GM19438 (cell line): ENCODE results near the gene TMEM38A.

Experiments
- ATAC-seq: cut with Tn5 transposase; IDR thresholded peaks from one replicate; pipeline ENCODE4 v1.9.1; 2021; ENCODE audit warnings: low read depth; ENCODE audit not compliant: unreplicated experiment

TMEM38A gene

DNA sequence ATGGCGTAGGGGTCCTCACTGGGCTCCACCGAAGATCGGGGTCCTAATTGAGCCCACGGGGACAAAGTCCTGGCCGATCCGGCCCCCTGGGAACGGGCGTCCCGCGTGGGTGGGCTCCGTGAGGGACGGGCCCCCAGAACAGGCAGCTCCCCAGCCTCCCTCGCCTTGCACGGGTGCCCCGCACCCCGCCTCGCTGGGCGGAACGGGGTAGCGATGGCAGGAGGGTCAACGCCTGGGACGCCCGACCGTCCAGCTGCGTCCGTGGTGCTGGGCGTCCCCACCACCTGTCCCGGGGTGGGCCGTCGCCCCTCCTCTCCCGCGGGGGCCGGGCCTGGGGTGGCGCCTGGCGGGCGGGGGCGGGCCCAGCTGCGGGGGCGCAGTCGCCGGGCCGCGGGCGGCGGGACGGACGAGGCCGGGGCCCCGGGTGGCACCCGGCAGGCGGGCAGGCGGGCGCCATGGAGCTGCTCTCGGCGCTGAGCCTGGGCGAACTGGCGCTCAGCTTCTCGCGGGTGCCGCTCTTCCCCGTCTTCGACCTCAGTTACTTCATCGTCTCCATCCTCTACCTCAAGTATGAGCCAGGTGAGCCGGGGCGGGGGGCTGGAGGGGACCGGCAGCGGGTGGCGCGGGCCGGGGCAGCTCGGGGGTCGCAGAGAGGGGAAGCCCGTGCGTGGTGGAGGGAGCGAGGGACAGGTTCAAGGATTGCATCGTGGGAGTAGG is at the start of gene TMEM38A:
TSS of gene TMEM38A (plus strand) at position 377 of the 717 bp plus-strand sequence. CDS start at position 456, 79 bp downstream.
- no peak for ATAC-seq

GRCh38 chr19:16612636-16613035 is 48.3 kb upstream of the TMEM38A start:
- no peak for ATAC-seq

- ATAC-seq: no peak
Measured at GRCh38 chr19:16613841-16614240, 47.1 kb upstream of the TMEM38A start.

DNA sequence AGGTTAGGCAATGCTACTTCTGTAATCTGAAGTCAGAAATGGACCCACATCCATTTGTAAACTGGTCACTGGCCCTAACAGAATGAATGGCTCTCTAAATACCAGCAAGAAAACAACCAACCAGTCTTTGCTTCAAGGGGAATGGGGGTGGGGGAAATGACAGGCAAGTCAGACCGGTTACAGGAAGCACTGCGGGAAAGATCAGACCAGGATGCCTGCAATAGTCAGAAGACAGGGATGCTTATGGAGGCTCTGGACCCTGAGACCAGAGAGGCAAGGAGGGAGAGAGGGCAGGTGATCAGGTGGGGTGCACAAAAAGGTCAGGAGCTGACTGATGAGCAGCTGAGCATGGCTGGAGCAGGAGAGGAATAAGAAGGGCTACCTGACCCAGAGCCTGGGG is 46.0 kb upstream of the TMEM38A start:
- no peak for ATAC-seq

- no peak for ATAC-seq
Measured at GRCh38 chr19:16615808-16616207, 45.1 kb upstream of the TMEM38A start.

DNA sequence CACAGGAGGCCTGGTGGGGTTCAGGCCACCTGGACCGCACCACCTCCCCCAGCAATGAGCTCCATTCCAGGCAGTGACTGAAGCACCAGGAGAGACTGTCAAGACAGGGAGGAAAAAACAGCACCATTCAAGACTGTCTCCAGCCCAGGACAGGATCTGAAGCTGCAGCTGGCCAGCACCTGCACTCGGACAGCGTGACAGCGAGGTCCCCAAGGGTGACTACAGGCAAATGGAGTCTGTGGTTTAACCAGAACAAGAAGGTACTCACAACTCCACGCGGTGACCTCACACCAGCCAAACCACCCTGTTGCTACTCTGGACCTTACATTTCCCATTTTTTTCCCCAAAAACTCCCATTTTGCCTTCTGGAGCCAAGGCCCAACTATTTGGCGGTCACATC is 42.7 kb upstream of the TMEM38A start:
- ATAC-seq: no peak

- no peak for ATAC-seq
Measured at GRCh38 chr19:16619457-16619856, 41.5 kb upstream of the TMEM38A start.

DNA sequence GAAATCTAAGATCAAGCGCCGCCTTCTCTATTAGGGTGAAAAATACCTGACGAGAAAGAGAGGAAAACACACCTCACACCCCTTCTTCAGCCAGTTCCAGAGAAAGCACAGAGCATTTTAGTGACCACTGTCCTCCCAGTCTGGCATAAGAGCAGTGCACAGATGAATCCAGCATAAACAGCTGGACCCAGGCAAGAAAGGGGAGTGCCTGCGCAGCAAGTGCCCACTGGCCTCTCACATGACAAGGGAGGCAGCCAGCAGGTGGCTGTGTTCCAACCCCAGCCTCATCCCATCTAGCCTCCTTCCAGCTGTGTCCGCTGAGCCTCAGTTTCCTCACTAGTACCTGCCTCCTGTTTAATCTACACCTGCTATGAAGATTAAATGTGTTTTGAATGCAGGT is 40.9 kb upstream of the TMEM38A start:
- ATAC-seq: no peak

DNA sequence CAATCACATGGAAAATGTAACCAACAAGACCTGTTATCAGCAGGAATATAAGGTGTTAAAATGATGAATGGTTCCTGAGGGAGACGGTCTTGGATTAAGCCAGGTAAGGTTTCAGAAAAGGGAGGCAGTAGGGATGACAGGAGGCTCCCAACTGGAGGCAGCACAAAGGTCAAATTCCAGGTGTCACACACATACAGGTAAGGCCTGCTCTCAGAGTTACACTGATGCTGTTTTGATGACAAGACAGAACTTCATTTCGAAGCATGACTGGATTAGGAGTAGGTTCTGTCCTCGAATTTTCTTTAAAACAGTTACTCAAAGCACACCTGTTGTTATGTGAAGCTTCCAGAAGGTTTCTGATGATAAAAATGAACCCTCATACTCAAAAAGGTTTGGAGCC is 40.4 kb upstream of the TMEM38A start:
- ATAC-seq: no peak

DNA sequence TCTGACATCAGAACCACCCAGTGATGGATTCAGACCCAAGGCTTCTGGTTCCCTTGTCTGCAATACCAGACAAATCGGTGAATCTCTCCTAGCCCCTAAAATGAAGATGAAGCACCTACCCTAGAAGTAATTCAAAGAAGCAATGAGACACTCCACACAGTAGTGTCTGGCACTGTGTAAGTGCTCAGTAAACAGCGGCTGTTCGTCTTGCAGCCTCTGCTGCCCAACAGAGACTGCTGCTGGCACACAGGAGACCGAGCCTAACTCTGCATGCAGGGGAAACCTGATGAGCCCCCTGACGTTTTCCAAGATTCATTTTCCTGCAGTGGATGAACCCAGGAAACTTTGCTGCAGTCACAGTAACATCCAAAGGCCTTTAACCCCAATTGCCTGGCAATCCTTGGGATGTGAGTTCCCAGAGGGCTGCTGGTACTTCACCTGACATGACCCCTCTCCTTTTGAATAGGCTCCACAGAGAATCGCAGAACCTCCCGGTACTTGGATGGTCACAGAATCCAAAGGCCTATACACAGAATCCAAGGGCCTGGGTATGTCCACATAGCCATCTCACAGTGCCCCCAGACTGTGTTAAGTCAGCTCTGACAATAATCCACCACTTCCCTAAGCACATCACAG is 39.7 kb upstream of the TMEM38A start:
- ATAC-seq: no peak

DNA sequence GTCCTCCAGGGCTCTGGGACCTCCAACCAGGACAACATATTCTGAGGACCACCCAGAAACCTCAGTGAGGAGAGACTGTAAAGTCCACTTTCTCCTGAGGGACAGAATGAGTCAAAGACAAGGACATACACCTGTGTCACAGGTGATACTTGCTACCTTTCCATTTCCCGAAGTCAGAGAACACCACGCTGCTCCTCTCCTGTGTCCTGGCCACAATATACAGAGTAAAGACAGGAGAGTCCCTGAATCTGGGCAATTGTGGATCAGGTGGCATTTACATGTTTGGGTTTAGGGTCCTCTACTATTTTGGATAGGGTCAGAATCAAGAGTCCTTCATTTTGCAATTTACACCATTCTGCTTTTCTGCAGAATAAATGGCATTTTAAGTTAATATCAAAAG is 37.9 kb upstream of the TMEM38A start:
- ATAC-seq: no peak

DNA sequence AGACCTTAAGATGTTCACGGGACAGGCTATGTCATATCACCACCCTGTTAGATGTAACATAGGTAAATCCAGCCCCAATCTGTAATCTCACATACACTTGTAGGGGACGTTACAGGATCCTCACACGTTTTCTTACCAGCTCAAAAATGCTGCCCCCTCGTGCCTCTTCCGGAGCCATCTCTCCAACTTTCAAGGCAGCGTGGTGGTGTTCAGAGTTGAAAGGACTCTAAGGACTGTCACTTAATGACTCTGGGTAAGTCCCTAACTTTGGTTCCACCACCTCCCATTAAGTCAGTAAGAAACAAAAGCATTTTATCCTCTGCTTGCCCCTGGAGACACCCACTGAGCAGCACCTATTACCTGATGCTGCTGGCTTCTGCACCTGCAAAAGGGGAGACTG is 37.4 kb upstream of the TMEM38A start:
- ATAC-seq: no peak

DNA sequence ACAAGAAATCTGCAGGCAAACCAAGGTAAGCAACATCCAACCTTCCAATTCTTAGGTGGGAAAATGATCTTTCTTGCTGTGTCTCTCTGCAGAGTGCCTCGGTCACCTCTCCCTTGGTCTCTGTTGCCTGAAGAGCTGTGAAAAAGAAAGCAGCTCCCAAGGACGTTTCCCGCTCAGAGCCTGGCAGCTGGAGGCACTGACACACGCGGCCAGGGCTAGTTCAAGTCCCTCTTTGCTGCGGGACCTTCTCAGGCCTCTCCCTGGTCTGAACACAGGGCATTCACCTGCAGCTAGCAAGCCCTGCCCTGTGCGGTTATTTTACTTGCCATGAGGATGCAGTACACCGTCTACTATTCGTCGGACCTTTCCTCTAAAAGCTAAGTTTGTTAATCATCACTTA is 36.7 kb upstream of the TMEM38A start:
- no peak for ATAC-seq

GRCh38 chr19:16625163-16625958 is 35.6 kb upstream of the TMEM38A start:
- ATAC-seq: no peak

- ATAC-seq: no peak
Measured at GRCh38 chr19:16626796-16627192, 34.1 kb upstream of the TMEM38A start.

GRCh38 chr19:16627193-16627927 is 33.6 kb upstream of the TMEM38A start:
- ATAC-seq: no peak

GRCh38 chr19:16627928-16628182 is 33.1 kb upstream of the TMEM38A start:
- no peak for ATAC-seq

DNA sequence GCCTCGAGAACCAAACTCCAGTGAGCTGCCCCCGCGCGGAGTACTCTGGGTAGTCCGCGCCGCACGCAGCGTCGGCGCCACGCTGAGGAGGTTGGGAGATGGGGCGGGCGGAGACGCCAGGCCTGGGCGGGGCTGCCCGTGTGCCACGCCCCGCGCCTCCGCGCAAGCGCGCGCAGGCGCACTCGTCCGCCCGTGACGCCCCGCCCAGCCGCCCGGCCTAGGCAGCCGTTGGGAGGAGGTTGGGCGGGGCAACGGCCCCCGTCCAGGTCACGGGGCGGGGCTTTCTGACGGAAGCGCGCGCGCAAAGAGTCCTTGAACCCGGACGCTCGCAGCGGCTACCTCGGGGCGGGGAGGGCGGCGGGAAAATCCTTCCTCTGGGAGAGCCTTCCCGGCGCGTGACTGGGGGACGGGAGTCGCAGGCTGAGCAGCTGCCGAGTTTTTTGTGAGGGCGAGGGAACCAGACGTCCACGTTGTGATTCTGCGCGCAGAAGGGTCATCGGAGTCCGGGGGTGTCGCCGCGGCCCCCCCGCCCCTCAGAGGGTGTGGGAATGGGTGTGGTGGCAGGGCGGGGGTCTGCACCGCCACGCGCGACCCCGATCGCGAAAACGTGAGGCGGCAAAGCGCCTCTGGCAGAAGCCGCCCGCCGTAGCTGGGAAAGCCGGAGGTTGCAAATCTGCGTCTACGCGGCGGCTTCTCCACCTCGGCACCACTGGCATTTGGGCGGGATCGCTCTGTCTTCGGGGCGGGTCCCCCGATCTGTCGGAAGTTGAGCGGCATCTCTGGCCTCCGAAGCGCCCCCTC is 32.6 kb upstream of the TMEM38A start, which contains the start of gene MED26:
TSS of gene MED26 (minus strand) at position 22 of the 801 bp plus-strand sequence. CDS start 261 bp downstream, outside the sequence.
- peak; percentile 73 for ATAC-seq

GRCh38 chr19:16628984-16629691 is 31.8 kb upstream of the TMEM38A start:
- ATAC-seq: no peak

GRCh38 chr19:16631465-16631864 is 29.5 kb upstream of the TMEM38A start:
- ATAC-seq: no peak
